Thoracic aorta (tissue), 2 donors: ENCODE results near the gene UCKL1. TPM values are rescaled to one million over a fixed set of nuclear protein-coding genes. Genes with fewer than 3 reads are reported as not detected.
A peak's percentile ranks its signal among the peaks of the same experiment; 100 is the strongest.

Experiments used
- ATAC-seq: fragments of 150-250 bp; one replicate; pipeline ENCODE4 v1.8.0; 2017; ENCODE audit warnings: low read depth; ENCODE audit not compliant: insufficient number of reproducible peaks, low FRiP score
- DNase-seq: peaks from one replicate; pipeline ENCODE4 v3.0.0-alpha.2; 2020; ENCODE audit warnings: low spot score
- H3K27ac ChIP-seq, 2 donors: fragments of 200-600 bp; sonication (generic); 1 replicate in 1 of 2; 2 replicates in 1 of 2; pipeline ENCODE4 v1.5.1; 2016; ENCODE audit warnings: mild to moderate bottlenecking in 2 of 2, moderate library complexity in 2 of 2
- H3K27me3 ChIP-seq: fragments of 200-600 bp; sonication (generic); replicated peaks from 2 replicates; pipeline ENCODE4 v1.6.0; 2016; ENCODE audit warnings: mild to moderate bottlenecking; ENCODE audit not compliant: insufficient read depth
- H3K36me3 ChIP-seq: fragments of 200-600 bp; sonication (generic); one replicate; pipeline ENCODE4 v1.5.1; 2016
- H3K4me1 ChIP-seq, 2 donors: fragments of 200-600 bp; sonication (generic); 1 replicate in 1 of 2; 2 replicates in 1 of 2; pipeline versions ENCODE4 v1.5.1 to v1.6.0; 2016; ENCODE audit warnings: low read depth in 2 of 2, mild to moderate bottlenecking in 1 of 2; ENCODE audit not compliant: control insufficient read depth in 1 of 2
- H3K4me3 ChIP-seq: fragments of 200-600 bp; sonication (generic); 2 replicates; pipeline ENCODE4 v1.5.1; 2016; ENCODE audit warnings: mild to moderate bottlenecking
- H3K9me3 ChIP-seq: fragments of 200-600 bp; sonication (generic); 2 replicates; pipeline ENCODE4 v1.5.1; 2016
- CTCF ChIP-seq: fragments of 200-600 bp; sonication (generic); IDR thresholded peaks from one replicate; pipeline ENCODE4 v1.5.1; 2019; ENCODE audit warnings: antibody characterized with exemption
- total RNA-seq, 2 donors: library from RNA; depleted of rRNA; stranded (reverse); fragments of >200 nt; gene quantifications; one replicate each; pipeline versions ENCODE4 v1.1.0 to v1.2.3, GENCODE V29; 2016

Gene UCKL1
- total RNA-seq, 2 donors from 2014 or later, result 27.3 to 40.5 TPM

DNA sequence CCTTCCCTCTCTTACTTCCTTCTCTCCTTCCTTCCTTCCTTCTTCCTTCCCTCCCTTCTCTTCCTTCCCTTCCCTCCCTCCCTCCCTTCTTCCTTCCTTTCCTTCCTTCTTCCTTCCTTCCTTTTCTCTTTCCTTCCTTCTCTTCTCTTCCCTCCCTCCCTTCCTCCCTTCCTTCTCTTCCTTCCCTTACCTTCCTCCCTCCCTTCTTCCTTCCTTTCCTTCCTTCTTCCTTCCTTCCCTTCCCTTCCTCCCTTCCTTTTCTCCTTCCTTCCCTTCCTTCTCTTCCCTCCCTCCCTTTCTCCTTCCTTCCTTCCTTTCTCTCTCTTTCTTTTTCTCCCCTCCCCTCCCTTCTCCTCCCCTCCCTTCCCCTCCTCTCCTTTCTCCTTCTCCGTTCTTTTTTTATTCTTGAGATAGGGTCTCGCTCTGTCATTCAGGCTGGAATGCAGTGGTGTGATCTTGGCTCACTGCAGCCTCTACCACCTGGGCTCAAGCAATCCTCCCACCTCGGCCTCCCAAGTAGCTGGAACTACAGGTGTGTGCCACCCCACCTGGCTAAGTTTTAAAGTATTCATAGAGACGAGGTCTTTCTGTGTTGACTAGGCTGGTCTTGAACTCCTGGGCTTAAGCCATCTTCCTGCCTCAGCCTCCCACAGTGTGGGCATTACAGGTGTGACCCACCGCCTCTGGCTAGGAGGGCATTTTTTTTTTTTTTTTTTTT is 14.7 kb upstream of the UCKL1 start:
- no peak for ATAC-seq
- H3K9me3 ChIP-seq, result no peaks in the 10 kb centered on the region
- H3K36me3 ChIP-seq, result peaks cover 9% of the 10 kb centered on the region
- H3K4me3 ChIP-seq, result no peak overlapping the region
- no peaks in the 10 kb centered on the region for H3K27me3 ChIP-seq
- H3K4me1 ChIP-seq, result peaks cover 8 to 31% of the 10 kb centered on the region in 2 donors
- DNase-seq, result no peak
- TF ChIP-seq CTCF, result no peak
- H3K27ac ChIP-seq, result no peak overlapping the region

DNA sequence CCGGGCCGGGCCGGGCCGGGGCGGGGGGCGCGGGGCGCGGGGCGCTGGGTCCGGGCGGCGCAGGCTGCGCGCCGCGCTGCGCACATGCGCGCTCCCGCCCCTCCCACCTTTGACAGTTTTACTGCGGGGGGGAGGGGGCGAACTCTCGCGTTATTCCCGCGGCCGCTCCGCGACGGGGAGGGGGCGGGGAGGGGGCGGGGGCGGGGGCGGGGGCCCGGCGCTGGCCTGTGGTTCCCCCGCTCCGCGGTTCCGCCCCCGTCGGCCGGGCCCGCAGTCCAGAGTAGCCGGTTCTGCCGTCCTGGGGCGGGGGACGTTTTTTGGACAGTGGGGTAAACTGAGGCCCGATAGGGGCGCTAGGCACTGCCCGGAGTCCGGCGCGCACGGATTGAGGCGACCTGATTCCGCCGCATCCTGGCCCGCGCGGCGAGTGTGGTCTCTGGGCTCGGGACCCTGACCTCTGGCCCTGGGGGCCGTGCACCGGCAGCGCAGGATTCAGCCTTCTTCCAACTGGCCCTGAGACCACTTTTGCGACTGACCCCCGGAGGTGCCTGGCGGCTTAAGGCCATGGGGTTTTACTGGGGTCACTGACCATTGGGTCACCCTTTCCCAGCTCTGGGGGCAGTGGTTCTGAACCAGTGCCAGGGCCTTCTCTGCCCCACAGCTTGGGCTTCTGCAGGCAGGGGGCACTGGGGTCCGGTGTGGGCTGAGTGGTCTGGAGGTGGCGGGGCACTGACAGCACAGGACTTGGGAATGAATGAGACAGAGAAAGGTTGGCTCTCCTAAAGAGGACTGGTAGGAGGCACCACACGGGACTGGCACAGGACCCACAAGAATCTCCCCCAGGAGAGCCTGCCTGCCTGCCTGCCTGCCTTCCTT is 13.9 kb upstream of the UCKL1 start, which contains the start of gene ZNF512B:
Gene ZNF512B, minus strand, starts transcription at position 93 of the 876 bp plus-strand sequence. CDS start 1,980 bp downstream, outside the sequence.
- ATAC-seq, result peak; percentile 40
- Histone ChIP-seq H3K36me3 (peaks cover 9% of the 10 kb centered on the region), H3K4me3 (peak within 1 kb of the TSS; percentile 80), H3K27ac (peak within 1 kb of the TSS in 1 of 2 donors; percentile 53), H3K9me3 (no peaks in the 10 kb centered on the region), H3K27me3 (no peaks in the 10 kb centered on the region), H3K4me1 (peaks cover 8 to 31% of the 10 kb centered on the region in 2 donors)
- no peak for TF ChIP-seq CTCF
- DNase-seq, result no peak

DNA sequence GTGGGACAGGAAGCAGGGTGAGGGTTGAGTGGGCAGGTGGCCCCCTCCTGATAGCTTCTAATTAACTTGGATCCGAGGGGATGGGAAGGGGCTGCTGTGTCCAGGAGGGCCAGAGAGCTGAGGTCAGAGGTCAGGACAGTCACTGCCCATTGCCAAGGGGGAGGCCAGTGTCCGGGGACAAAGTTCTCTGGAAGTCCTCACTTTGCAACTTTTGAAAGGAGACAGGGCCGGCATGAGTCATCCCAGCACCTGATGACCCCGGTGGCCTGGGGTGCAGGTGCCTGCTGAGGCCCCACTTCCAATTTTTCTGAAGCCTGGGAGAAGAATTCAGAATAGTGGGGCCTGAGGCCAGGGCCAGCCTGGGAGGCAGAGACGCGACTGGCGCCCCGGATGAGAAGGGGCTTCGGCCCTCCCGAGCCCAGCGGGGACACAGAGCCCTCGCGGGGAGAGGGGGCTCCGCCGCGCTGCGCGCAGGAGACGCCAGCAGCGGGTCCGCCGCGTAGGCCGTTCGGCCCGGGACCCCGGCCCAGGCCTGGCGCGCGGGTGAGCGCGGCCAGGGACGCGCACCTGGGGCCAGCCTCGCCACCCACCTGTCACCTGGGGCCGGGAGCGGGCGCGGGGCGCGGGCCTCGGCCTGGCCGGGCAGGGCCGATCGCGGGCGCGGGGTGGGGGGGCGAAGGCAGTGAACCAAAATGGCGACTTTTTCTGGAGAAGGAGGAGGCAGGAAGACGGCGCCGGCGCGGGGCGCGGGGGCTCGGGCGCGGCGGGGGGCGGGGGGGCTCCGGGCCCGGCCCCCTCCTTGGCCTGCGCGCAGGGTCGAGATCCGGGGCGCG is 12.9 kb upstream of the UCKL1 start:
- Histone ChIP-seq H3K27me3 (no peaks in the 10 kb centered on the region), H3K36me3 (peaks cover 9% of the 10 kb centered on the region), H3K4me1 (peaks cover 8 to 25% of the 10 kb centered on the region in 2 donors), H3K27ac (peak overlapping the region in 1 of 2 donors; percentile 53), H3K9me3 (no peaks in the 10 kb centered on the region), H3K4me3 (peak overlapping the region; percentile 80)
- DNase-seq (no peak), ATAC-seq (peak; percentile 12)
- TF ChIP-seq CTCF, result no peak

DNA sequence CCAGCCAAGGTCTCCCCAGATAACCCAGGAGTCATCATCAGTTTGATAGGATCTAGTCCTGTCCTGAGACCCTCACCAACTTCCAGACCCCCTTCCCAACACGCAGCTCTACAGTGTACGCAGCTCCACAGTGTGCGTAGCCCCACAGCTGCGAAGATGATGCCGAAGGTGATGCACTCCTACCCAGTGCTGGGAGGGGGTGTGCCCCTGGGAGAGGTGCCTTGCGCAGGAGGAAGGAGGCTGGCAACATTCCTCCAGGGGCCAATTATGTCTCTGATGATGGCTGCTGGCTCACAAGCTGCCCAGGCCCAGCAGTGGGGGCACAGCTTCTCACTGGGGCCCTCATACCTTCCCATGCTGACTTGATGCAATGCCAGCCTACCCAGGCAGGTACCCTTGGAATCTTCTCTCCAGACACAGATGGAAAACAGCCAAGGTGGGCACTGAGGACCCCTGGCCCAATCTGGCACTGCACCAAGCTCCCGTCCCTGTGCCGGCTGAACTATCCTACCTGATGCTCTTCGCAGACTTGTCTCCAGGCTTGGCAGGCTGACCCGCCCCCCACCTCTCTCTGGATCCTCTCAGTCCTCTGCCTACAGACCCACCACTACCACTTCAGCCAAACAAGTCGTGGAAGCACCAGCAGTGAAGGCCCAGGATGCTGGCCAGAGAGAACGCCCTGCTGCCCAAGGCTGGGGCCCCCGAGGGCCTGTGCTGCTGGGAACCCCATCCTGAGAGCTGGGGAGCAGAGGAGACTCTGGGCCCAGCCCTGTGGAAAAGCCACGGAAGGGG is 12.1 kb upstream of the UCKL1 start:
- Histone ChIP-seq H3K4me1 (peaks cover 8 to 17% of the 10 kb centered on the region in 2 donors), H3K27ac (no peak overlapping the region), H3K9me3 (no peaks in the 10 kb centered on the region), H3K27me3 (no peaks in the 10 kb centered on the region), H3K36me3 (peaks cover 14% of the 10 kb centered on the region), H3K4me3 (peak overlapping the region; percentile 80)
- no peak for DNase-seq
- TF ChIP-seq CTCF, result no peak
- no peak for ATAC-seq
